Chondrocyte (in vitro differentiated cells): ENCODE measurements around the gene NAA38. TPM values are rescaled to one million over a fixed set of nuclear protein-coding genes. Genes with fewer than 3 reads are reported as not detected.
"Not testable (repeated sequence)": the region's sequence is repeated elsewhere in the genome, so short reads cannot be mapped to it uniquely, and the experiment has no call there.

ENCODE experiments used
- DNase-seq: peaks from one replicate; pipeline ENCODE4 v3.0.0; 2021; ENCODE audit warnings: mixed read lengths, low spot score
- H3K27ac Mint-ChIP-seq: one replicate; pipeline ENCODE4 v1.8.0; 2021; ENCODE audit warnings: mild to moderate bottlenecking, moderate library complexity, mixed read lengths; ENCODE audit not compliant: unreplicated experiment
- H3K27me3 Mint-ChIP-seq: 2 replicates; pipeline ENCODE4 v1.8.0; 2021; ENCODE audit warnings: low read depth, mixed read lengths
- H3K36me3 Mint-ChIP-seq: 2 replicates; pipeline ENCODE4 v1.8.0; 2021; ENCODE audit warnings: low read depth, mixed read lengths
- H3K4me1 Mint-ChIP-seq: 2 replicates; pipeline ENCODE4 v1.8.0; 2021; ENCODE audit warnings: low read depth, mild to moderate bottlenecking, mixed read lengths
- H3K4me3 Mint-ChIP-seq: one replicate; pipeline ENCODE4 v1.8.0; 2021; ENCODE audit warnings: mild to moderate bottlenecking, moderate library complexity, mixed read lengths; ENCODE audit not compliant: unreplicated experiment
- H3K9me3 Mint-ChIP-seq: 2 replicates; pipeline ENCODE4 v1.8.0; 2021; ENCODE audit warnings: low read depth, mixed read lengths
- total RNA-seq: library from RNA; stranded (reverse); gene quantifications from 3 replicates; pipeline ENCODE4 v1.2.1, GENCODE V29; 2021
- TF ChIP-seq, protein P1 (sequence below): fragments of 200-600 bp; sonication (generic); IDR thresholded peaks from 2 replicates; pipeline ENCODE4 v1.5.0; 2021; ENCODE audit warnings: antibody characterized with exemption, mild to moderate bottlenecking, moderate library complexity

NAA38 gene
- total RNA-seq, 1 donor from 2014 or later: 52.9 TPM

DNA sequence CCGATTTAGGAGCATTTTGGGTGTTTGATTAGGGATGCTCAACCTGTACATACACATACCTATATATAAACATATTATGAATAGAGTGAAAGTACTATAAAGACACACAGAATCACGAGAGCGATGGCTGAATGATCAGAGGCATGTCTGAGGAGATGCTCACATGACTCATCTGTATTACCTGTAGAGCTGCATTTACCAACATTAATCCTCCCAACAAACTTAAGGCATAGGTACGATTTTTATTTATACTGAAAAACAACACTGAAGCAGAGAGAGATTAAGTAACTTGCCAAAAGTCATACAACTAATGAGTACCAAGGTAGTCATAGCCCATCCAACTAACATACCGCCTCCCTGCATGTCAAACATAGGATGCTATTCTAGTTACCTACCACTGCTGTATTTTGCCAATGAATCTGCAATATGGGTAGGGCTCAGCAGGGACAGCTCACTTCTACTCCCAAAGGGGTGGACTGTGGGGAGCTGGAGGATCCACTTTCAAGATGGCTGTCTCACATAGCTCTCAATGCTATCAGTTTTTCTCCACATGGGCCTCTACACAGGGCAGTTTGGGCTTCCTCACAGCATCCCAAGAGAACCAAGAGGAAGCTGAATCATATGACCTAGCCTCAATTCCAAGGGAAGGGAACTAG, 7.8 kb upstream of the NAA38 start:
- Mint-ChIP-seq H3K9me3 (no peaks in the 10 kb centered on the region), H3K27me3 (no peaks in the 10 kb centered on the region), H3K27ac (no peak overlapping the region), H3K4me3 (no peak overlapping the region), H3K4me1 (peaks cover 4% of the 10 kb centered on the region), H3K36me3 (peaks cover 10% of the 10 kb centered on the region)
- TF ChIP-seq, protein P1, sequence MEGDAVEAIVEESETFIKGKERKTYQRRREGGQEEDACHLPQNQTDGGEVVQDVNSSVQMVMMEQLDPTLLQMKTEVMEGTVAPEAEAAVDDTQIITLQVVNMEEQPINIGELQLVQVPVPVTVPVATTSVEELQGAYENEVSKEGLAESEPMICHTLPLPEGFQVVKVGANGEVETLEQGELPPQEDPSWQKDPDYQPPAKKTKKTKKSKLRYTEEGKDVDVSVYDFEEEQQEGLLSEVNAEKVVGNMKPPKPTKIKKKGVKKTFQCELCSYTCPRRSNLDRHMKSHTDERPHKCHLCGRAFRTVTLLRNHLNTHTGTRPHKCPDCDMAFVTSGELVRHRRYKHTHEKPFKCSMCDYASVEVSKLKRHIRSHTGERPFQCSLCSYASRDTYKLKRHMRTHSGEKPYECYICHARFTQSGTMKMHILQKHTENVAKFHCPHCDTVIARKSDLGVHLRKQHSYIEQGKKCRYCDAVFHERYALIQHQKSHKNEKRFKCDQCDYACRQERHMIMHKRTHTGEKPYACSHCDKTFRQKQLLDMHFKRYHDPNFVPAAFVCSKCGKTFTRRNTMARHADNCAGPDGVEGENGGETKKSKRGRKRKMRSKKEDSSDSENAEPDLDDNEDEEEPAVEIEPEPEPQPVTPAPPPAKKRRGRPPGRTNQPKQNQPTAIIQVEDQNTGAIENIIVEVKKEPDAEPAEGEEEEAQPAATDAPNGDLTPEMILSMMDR: no peak
- no peak for DNase-seq

DNA sequence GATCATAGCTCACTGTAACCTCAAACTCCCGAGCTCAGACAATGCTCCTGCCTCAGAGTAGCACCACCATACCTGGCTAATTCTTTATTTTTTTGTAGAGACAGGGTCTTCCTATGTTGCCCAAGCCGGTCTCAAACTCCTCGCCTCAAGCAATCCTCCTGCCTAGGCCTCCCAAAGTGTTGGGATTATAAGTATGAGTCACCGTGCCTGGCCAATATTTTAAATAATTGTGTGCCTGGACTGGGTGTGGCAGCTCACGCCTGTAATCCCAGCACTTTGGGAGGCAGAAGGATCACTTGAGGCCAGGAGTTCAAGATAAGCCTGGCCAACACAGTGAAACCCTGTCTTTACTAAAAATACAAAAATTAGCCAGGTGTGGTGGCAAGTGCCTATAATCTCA, 7.0 kb upstream of the NAA38 start:
- DNase-seq: not testable (repeated sequence)

DNA sequence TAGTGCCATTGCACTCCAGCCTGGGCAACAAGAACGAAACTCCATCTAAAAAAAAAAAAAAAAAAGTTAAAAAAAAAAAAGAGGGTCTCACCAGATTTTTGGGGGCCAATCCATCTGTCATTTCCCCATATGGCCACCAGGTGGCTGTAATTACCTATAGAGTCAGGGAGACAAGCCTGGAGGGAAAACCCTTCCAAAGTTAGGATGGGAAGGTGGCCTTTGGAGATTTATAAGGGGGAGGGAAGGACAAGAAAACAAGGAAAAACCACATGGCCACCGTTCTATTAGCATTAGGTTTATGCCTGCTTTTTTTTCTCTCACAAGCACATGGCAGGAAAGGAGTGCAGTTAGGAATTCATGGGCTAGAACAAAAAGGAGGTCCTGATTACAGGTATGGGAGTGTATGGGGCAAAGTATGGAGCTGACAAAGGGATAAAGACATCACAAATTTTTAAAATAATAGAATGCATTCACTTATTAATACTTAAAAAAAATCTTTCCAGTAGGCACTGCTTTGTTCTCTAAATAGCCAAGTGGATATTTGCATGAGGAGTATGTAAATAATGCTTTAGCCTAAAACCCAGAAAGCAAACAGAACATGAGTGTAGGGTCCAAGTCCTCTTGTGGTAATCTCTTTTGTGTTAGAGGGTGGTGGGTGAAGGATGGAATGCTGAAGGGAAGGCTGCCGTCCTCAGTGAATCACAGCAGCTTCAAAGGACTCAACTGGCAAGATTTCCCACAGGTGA, 5.5 kb upstream of the NAA38 start:
- Mint-ChIP-seq H3K9me3 (no peaks in the 10 kb centered on the region), H3K36me3 (peaks cover 8% of the 10 kb centered on the region), H3K27me3 (no peaks in the 10 kb centered on the region), H3K4me3 (no peak overlapping the region), H3K4me1 (peaks cover 4% of the 10 kb centered on the region), H3K27ac (no peak overlapping the region)
- TF ChIP-seq, protein P1: peak; percentile 88
- no peak for DNase-seq

More for the DNA sequence above, 7.0 kb upstream of the NAA38 start:
- not testable (repeated sequence) for H3K4me3 Mint-ChIP-seq, H3K27ac Mint-ChIP-seq, H3K9me3 Mint-ChIP-seq, H3K4me1 Mint-ChIP-seq, H3K27me3 Mint-ChIP-seq
- H3K36me3 Mint-ChIP-seq: peaks cover 10% of the 10 kb centered on the region

DNA sequence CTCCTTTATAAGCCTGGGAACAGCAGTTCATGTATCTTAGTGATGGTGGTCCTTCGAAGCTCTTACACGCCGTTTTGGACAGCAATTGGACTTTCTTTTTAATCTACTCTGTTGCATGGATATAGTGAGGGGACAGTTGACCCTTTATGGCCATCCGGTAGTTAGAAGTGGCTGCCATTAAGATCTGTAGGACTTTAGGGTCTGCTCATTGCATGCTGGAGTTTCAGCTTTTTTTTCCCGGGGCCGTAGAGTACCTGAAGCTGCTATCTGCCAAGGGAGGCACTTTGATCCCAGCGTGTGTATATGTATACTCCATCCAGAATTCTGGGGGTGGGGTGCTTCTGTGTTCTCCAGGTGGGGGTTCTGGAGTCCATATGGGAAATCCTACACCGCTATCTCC, 1.7 kb upstream of the NAA38 start:
- Mint-ChIP-seq H3K36me3 (no peaks in the 10 kb centered on the region), H3K4me1 (peaks cover 4% of the 10 kb centered on the region), H3K27me3 (no peaks in the 10 kb centered on the region), H3K4me3 (no peak overlapping the region), H3K27ac (no peak overlapping the region), H3K9me3 (no peaks in the 10 kb centered on the region)
- TF ChIP-seq, protein P1: no peak
- no peak for DNase-seq

DNA sequence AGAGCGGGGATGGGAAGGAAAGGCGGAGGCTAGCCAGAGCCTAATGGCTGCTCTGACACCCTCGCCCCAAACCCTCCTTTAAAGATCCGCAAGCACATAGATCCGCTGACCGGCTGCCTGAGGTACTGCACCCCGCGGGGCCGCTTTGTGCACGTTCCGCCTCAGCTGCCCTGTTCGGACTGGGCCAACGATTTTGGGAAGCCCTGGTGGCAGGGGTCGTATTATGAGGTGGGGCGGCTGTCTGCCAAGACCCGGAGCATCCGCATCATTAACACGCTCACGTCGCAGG, 1.1 kb upstream of the NAA38 start:
- no peaks in the 10 kb centered on the region for H3K27me3 Mint-ChIP-seq
- H3K36me3 Mint-ChIP-seq: no peaks in the 10 kb centered on the region
- H3K27ac Mint-ChIP-seq: no peak overlapping the region

More for the DNA sequence above, 1.1 kb upstream of the NAA38 start:
- TF ChIP-seq, protein P1: peak; percentile 71
- Mint-ChIP-seq H3K4me3 (no peak overlapping the region), H3K9me3 (no peaks in the 10 kb centered on the region), H3K4me1 (peaks cover 4% of the 10 kb centered on the region)
- no peak for DNase-seq
